Right kidney (tissue), 1 donor: ENCODE measurements around the gene SCRN1.

ENCODE experiments used
- DNase-seq: peaks from one replicate; pipeline ENCODE4 v3.0.0-alpha.2; 2016

SCRN1 gene

DNA sequence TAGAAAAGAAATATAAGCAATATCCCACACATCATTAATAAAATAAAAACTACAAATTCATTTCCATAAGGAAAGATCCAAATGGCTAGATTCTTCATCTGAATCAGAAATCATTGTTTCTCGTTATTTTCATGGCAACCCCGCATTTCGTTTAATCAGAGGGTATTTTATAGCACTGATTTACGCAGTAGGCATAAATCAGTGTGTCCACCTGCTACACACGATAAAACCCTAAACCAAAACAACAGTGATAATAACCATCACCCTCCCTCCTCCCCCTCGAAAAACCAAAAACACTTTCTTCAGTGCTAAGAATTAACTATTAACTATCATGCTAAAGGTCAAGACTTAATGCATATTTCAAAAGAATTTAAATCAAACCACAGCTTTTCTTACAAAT is 20.4 kb upstream of the SCRN1 start:
- no peak for DNase-seq

DNA sequence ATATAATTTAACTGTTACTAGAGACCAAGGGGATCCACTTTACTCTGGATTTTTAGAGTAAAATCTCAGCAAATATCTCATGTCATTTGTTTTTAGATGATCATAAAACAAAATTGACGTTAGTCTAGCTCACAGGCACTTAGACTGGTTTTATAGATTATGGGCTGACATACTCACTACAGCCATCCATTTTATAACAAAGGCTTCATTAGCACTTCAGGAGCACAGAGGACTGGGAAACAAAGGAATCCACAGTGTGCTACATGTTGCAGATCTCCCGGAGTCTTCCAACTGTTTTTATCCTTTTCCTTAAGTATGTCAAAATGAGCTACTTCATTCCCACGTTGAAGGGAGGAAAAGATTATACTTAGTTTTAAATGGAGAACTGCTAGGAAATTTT is 15.9 kb upstream of the SCRN1 start:
- DNase-seq: no peak

DNA sequence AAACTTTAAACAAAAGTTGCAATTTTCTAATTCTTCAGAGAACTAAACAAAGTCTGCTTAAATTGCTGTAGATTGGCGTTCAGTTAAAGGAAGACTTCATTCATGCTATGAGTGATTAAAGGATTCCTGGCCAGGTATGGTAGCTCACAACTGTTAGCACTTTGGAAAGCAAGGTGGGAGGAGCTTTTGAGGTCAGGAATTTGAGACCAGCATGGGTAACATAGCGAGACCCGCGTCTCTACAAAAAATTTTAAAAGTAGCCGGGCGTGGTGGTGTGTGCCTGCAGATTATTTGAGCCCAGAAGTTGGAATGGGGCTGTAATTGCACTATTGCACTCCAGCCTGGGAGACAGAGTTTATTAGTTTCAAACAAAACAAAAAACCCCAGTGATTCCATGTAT is 13.5 kb upstream of the SCRN1 start:
- no peak for DNase-seq

DNA sequence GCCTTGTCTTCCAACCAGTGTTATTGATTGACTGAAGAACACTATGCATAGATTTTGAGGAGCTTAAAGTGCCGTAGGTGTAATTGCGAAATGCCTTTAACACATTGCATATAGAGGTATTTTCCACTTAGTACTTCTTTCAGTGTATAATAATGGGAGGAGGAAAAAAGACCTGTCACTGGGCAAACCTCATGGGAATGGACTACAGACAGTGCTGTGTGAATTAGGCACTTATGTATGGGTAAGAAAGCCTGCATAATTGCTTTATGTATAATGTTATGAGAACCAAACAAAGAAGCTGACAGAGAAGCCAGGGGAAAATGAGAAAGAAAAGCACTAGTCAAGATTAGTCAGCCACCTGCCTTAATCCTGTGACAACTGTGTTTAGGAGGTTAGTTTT is 12.4 kb upstream of the SCRN1 start:
- DNase-seq: no peak

DNA sequence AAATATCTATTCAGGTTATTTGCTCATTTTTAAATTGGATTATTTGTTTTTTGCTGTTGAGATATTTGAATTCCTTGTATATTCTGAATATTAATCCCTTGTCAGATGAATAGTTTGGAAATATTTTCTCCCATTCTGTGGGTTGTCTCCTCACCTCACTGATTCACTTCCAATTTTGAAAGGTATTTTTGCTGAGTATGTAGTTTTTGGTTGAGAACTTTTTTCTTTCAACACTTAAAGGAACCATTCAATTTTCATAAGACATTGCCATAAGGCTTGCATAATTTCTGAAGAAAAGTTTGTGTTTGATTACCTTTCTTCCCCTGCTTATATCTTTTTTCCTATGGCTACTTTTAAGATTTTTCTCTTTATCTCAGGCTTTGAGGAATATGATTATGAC is 8.9 kb upstream of the SCRN1 start:
- no peak for DNase-seq

DNA sequence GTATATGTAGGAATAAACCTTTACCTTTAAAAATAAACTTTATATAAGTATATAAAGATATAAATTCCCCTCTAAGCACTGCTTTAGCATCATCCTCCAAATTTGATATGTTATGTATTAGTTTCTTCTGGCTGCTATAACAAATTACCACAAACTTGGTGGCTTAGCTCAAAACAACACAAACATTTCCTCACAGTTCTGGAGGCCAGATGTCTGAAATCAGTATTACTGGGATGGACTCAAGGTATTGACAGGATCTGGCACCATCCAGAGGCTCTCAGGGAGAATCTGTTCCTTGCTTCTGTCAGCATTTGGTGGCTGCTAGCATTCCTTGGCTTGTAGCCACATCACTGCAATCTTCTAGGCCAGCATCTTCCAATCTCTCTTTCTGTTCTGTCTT is 6.7 kb upstream of the SCRN1 start:
- no peak for DNase-seq

DNA sequence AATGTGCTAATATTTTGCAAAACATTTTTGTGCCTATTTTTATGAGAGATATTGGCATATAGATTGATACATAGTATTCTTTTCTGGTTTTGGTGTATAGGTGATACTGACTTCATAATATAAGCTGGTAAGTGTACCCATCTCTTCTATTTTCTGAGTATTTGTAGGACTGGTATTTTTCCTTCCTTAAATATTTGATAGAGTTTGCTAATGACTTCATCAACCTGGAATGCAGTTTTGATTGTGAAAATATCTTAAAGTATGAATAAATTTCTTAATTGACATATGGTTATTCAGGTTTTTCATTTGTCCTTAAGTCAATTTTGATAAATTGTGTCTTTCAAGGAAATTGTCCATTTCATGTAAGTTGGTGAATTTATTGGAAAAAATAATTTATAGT is 6.1 kb upstream of the SCRN1 start:
- no peak for DNase-seq

DNA sequence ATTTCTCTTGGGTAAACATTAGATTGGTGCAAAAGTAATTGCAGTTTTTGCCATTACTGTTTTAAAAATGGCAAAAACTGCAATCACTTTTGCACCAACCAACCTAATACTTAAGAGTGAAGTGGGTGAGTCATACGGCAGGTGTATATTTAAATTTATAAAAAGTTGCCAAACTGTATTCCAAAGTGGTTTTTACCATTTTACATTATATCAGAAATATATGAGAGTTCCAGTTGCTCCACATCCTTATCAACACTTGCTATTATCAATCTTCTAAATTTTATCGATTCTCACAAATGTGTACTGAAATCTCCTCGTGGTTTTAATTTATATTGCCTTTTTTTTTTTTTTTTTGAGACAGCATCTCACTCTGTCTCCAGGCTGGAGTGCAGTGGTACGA is 3.5 kb upstream of the SCRN1 start:
- no peak for DNase-seq

DNA sequence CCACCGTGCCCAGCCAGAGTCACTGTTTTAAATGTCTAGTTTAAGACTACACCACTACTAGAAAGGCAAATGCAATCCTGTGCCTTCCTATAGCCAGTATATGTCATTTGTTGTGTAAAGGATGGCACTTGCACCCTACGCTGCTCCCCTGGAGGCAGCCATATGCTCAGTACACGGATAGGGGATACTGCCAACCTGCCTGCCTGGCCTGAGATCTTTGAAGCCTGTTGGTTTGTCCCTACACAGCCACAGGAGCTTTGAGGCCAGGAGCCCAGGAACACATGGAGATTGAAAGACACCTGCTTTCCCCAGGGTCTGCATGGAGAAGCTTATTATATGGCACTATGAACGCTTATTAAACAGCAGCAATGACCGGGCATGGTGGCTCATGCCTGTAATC is 2.3 kb upstream of the SCRN1 start:
- no peak for DNase-seq

DNA sequence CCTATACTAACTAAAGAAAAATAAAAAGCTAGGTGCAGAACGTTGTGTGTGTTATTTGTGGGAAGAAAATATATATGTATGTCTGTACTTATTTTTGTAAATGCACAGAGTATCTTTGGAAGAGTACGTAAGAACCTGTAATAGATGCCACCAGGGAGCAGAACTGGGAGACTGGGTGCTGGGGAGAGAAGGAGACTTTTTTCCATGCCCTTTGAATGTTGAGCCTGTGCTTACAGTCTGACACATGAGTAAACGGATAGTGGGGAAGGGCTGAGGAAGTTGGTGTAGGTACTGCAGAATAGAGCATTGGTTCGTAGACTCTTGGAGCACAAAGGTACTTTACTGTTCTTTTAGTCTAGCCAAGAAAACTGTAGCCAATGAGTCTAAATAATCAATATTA is 1.3 kb upstream of the SCRN1 start:
- no peak for DNase-seq

DNA sequence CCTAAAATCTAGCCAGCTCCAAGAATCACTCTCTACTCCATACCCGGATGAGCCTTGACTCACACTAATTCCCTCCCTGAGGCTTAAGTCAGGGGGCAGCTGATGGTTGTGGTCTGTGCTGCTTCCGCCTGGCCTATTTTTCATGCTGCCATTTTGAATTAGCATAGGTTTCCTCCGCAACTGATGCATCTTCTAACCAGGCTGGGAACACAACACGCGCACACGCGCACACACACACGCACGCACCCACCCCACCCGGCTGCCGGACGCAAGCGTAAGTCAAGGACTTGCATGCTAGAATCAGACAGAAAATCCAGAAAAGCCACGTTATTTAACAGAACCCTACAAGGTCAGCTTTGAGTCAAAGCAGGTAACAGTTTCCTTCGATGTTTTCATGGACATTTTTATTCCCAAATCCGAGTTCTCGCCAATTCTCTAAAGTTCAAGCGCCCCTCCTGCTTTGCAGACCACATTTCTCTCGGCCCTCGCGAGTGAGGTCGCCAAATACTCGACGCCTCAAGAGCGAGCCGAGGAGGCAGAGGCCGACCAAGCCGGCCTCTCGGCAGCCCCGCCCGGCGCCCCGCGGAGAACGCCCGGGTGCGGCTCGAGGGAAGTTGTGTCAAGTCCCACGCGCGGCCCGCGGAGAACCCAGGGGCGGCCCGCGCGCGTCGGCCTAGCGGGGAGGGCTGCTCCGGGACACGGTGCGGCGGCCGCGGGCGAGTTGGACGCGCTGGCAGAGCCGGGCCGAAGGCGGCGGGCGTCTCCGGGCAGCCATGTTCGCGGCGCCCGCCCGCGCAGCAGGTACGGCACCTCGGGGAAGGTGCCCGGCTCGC is 961 bp downstream of the SCRN1 start:
- DNase-seq: peak; percentile 81

DNA sequence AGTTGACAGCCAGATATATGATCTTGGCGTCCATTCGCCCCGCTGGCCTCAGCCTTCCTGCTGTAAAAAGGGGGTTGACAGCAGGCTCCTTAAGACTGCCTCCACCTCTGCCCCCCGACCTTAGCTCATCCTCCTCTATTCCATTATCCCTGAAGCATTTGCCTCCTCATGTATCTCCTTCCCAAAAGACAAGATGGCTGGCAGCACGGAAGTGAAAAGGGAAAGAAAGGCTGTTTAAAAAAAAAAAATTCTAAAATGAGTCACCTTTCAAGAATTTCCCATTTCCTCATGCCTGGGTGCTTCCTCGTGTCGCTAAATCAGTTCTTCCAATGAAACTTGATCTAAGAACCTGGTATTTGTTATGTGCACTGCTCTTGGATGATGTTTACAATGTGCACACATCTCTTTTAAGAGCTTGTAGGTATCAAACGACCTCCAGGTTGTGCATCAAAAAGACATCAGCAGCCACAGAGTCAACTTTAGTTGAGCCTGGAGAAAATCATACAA is 1.7 kb downstream of the SCRN1 start:
- DNase-seq: peak; percentile 56

DNA sequence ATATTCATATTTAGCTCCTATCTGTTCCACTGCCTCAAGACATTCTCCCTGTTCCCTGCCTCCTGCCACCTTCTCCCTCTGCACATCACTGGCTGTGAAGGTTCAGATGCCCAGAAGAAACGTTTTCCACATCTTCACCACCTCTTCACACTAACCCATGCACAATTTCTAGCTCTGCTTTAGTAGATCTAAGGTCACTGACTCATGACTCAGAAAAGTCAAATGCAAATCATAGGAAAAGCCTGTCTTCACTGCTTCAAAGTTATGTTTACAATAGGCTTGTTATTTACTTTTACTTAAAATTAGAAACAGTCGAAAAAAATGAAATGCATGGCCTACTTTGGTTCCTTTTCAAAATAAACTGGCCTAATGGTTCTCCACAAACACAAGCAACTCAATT is 2.5 kb downstream of the SCRN1 start:
- no peak for DNase-seq

DNA sequence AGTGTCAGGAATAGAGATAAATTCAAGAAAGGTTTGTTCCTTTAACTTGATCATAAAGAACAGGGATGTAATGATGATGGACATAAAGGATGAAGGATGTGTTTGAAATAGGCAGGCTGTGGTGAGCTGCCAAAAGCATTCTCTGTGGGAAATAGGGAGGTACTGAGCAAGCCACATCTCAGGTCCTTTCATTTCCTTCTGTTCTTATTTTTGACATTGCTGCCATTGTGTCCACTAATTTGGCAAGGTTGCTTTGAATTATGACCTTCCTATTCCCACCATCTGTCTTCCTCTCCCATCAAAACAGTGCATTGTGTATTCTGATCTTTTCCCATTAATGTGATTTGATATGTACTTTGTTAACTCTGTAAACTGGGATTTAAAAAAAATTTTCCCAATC is 9.4 kb downstream of the SCRN1 start:
- no peak for DNase-seq

DNA sequence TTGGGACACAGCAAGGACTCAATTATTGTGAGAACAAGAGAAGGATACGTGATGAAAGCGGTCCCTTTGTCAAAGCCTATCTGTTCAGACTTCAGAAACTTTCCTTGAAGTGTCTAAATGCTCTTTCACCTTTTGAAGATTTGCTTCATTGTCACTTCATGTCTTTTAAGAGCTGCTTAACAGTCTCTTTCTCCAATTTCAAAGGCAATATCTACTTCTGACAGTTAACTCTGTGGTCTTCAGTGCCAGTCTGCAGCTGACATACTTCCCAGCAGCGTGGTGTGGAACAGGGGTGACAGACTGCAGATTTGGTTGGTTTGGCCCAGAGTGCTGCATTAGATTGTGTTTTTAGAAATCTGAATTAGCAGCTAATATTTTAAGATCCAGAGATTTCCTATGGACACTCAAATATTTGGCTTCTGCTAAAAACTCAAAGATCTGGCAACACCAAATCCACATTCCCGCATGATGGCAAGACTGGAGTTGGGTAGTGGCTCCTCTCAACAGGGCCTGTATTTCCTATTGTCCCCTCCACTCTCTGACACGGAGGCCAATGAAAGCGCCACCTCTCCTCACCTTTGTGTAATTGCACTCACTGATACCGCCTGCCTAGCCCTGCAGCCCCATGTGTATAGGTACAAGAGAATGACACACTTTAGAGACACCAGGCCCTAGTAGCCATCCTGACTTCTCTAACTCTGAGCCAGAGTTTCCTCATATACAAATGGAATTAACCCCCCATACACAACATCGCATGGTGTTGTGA is 11.5 kb downstream of the SCRN1 start:
- no peak for DNase-seq

DNA sequence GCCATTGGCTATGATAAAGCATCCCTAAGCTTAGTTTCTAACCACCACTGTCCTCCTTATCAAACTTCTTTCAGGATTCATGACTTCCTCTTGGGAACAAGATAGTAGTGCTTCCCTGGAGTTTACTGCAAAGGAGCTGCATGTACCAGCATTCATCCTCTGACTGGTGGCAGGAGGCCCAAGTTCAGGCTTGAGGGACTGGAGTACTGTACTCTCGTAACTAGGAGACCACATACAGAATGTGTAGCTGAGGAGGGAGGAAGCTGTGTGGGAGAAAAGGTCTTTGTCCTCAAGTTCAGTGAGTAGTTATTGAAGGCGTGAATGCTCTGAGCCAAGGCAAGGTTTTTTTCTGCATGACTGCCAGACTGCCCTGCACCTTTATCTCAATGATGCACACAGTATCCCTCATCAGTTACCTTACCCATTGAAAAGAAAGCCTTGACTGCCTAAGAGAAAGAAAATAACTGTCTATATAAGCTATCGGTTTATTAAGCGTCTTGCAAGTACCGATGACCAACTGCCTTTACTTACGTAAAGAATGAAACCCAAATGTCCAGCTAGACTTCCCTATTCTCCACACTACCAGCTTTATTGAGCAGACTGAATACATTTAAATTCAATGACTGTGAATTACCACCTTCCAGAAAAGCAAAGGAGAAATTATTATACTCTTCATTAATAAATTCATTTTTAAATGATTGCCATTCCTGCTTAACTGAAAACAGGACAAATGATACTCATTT is 12.8 kb downstream of the SCRN1 start:
- no peak for DNase-seq

DNA sequence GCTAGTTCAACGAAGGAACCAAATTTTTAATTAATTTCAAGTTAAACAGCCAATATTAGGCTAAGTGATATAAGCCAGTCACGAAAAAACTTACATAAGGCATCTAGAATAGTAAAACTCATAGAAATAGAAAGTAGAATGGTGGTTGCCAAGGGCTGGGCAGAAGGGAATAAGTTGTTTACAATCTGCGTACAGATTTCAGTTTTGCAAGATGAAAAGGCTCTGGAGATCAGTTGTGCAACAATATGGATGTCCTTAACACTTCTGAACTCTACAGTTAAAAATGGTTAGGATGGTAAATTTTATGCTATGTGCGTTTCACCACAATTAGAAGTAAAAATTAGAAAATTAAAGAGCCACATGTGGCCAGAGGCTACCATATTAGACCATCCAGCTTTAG is 13.3 kb downstream of the SCRN1 start:
- no peak for DNase-seq

DNA sequence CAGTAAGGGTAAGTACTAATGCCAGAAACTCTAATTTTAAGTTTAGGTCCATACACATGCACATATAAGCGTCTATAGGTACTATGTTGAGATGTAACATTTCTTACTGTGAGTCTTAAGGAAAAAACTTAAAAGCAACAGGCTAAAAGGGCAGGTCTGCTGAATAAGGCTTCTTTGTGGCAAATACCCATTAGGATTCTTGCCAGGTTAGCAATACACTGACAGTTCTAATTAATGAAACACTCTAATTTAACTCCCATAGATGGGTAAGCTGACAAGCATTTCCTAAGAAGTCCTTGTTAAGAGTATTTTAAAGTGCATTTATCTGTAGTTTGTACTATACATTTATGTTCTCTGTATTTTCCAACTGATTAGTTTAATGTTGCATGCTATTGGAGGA is 14.0 kb downstream of the SCRN1 start:
- no peak for DNase-seq

DNA sequence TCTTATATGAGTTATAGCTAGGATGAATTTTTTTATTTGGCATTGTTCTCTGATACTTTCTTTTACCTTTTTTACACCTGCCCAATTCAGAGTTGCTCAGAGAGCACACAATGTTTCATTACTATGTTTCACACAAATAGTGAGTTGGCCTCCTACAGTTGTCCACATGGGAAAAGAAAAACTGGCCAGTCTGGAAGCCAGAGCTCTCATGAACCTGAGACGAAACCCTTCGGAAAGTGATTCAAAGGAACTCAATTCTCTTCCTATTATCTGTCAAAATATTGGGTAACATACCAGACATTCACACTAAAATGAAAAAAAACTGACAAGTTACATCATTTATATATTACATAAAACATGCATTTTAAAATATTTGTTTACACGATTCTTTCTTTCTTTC is 15.3 kb downstream of the SCRN1 start:
- no peak for DNase-seq

DNA sequence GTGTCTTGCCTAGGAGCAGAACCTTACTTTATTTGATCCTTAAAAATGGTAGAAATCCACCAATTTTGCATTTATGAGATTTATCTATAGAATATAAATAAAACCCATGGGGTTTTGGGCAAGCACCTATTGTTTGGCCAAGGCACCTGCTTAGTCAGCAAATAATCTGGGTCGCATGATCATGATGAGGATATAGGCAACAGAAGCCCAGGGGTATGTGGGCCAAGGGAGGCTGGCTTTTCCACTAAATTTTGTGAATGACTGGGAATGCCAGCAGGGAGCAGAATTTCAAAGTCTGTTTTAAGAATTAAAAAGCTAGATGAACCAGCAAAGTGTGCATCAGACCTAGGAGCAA is 17.3 kb downstream of the SCRN1 start:
- no peak for DNase-seq

DNA sequence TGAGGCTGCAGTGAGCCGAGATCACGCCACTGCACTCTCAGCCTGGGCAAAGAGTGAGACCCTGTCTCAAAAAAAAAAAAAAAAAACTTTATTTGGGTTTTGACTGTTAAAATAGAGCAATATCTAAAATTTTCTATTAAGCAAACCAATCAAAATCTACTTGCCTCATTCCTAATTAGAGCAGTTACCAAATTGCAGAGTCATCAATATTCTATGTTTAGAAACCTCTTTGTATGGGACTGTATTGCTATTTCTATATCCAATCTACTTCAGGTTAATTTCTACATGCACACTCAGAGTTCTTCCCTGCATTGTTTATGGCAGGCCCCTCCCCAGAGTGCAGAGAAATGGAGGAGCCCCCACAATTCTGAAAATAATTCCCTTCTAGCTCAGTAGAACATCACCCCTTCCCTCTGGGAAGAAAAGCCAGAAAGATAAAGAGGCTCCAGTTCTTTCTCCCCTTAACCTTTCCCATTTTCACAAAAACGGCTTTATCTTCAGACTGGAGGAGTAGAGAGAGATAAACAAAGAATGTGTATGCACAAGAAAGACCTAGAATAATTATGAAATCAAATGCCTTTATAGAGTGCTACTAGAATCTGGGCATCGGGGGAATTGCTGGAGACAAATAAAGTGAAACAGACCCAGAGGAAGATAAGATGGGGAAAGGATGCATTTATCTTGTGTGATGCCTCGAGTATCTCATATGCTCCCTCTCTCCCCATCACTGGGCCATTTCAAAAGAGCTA is 17.9 kb downstream of the SCRN1 start:
- DNase-seq: no peak

DNA sequence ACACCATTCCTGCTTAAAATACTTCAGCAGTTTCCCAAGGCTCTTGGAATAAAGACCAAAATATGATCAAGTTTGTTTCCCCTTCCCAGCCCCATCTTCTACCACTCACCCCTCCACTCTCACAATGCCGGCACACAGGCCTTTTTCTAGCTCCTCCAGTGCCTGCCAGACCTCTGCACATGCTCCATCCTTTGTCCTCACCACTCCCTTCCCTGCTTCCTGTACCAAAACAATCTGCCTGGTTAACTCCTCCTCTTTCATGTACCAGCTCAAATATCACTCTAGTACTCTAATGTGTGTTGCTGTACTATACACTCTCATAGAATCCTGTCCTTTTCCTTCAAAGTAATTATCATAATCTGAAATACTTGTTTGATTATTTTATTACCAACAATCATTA is 19.4 kb downstream of the SCRN1 start:
- DNase-seq: no peak

DNA sequence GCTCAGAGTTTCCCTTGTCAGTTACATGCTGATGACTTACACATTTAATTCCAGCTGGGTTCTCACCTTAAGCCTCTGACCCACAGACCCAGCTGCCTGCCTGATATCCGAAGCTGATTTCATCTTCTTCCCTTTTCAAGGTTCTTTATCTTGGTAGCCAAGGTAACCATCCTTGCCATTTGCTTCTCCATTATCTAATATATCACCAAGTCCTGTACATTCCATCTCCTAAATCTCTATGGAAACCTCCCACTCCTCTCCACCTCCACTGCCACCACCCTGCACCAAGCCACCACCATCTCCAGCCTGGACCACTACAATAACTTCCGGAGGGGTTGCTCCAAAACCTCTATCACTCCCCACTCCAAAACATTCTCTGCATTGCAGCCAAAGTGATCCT is 19.9 kb downstream of the SCRN1 start:
- DNase-seq: no peak
